Measurements from ENCODE around the gene NLRP1.
"Not testable (repeated sequence)": the region's sequence is repeated elsewhere in the genome, so short reads cannot be mapped to it uniquely, and the experiment has no call there.

NLRP1 gene

DNA sequence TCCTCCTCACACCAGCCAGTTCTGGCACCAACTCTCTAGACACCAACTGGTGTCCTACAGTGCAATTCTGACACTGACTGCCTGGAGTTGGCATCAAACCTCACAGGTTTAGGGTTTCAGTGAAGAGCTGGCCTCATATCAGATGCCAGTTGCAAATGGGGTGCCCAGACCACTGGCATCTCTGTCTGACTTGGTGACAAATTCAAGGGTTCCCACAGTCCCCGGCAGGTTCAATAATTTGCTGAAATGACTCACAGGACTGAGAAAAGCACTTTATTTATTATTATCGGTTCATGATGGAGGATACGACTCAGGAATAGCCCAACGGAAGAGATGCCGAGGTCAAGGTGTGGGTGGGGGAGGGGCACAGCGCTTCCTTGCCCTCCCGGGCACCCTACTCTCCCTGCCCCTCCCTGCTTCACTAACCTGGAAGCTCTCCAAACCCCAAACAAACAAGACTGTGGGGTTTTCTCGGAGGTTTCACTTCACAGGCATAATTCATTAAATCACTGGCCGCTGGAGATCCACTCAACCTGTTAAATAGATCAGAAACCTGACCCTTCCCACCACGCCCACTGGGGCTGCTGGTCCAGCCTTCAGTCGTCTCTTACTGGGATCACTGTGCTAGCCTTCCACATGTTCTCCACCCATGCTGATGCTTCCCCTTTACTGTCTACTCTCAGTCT lies 1.7 kb upstream of the NLRP1 start:
- DNase-seq = peak; percentile 48

DNA sequence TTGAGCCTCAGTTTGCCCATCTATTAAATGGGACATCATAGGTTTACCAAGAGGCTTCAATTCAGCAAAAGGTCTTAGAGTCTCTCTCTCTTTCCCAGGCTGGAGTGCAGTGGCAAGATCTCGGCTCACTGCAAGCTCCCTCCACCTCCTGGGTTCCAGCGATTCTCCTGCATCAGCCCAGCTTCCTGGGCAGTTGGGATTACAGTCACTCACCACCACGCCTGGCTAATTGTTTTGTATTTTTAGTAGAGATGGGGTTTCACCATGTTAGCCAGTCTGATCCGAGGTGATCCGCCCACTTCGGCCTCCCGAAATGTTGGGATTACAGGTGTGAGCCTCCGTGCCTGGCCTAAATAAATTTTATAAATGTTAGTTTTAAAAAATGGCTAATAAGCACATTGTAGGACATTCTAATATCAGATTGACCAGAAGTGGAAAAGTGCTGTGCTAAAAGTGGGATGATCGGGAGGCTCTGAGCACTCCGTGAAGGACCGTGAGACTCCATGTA lies 1.0 kb upstream of the NLRP1 start:
- no peak for DNase-seq

- peak; percentile 6 for DNase-seq
Observed at GRCh38 chr17:5583426-5584382, 605 bp downstream of the NLRP1 start.

DNA sequence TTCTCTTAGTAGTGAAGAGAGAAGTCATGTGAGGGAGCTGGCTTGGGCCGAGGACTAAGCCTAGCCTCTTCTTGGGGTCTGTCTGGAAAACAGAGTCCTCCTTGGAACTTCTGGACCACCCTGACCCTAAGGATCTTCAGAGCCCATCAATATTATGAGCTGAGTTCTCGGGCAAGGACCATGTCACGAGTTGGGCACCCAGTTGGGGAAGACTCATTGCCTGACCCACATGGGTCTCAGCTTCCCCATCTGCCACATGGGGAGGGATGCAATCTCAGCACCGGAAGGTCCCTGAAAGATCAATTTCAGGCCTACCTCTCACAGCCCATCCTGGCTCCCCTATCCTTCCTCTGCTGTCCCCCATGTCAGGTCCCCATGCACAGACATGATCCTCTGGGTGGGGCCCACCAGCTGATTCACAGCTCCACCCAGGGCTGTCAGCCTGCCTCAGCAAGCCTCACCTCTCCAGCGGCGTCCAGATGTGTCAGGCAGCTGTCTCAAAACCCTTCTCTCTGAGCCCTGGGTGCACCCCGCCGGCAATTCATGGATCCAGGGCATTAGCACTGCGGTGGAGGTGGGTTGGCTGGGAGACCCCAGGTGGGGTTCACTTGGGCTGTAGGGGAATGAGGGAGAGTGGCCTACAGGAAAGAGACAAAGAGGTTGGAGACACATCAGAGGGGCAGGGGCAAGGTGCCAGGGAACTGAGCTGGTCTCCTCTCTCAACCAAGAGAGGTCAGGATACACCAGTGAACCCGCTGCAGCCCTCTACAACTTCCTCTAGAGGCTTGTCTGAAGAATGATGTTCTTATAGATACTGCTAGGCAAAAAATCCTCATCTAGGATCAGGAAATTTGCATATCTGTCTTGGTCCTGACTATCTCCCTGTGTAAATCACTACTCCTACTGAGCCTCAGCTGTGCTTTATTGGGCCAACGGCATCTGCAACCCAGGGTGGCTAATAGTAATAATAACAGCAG lies 1.8 kb downstream of the NLRP1 start:
- peak; percentile 30 for DNase-seq

- DNase-seq = no peak
Observed at GRCh38 chr17:5581655-5582054, 2.7 kb downstream of the NLRP1 start.

- DNase-seq = no peak
Observed at GRCh38 chr17:5580969-5581368, 3.3 kb downstream of the NLRP1 start.

DNA sequence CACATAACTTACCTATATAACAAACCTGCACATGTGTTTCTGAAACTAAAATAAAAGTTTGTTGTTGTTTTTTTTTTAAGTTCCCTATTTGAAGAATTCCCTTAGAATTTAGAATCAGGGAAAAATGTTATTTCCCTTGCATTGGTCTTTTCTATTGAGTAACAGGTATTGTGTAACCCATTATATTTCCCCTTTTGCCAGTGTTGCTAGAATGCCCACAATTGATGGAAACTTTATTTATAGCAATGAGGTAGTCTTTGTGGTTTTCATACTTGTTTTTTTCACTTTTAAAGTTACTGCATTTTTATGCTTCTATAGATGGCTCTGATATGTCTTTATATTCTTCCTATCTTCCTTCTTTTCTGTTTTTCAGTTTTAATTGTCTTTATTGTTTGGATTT lies 3.9 kb downstream of the NLRP1 start:
- no peak for DNase-seq

DNA sequence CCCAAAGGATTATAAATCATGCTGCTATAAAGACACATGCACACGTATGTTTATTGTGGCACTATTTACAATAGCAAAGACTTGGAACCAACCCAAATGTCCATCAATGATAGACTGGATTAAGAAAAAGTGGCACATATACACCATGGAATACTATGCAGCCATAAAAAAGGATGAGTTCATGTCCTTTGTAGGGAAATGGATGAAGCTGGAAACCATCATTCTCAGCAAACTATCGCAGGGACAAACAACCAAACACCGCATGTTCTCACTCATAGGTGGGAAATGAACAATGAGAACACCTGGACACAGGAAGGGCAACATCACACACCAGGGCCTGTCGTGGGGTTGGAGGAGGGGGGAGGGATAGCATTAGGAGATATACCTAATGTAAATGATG lies 5.5 kb downstream of the NLRP1 start:
- not testable (repeated sequence) for DNase-seq

DNA sequence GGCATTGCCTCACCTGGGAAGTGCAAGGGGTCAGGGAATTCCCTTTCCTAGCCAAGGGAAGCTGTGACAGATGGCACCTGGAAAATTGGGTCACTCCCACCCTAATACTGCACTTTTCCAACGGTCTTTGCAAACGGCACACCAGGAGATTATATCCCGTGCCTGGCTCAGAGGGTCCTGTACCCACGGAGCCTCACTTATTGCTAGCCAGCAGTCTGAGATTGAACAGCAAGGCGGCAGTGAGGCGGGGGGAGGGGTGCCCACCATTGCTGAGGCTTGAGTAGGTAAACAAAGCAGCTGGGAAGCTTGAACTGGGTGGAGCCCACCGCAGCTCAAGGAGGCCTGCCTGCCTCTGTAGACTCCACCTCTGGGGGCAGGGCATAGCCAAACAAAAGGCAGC lies 11.3 kb downstream of the NLRP1 start:
- DNase-seq = not testable (repeated sequence)

- DNase-seq = no peak
Observed at GRCh38 chr17:5571281-5571680, 13.0 kb downstream of the NLRP1 start.

DNA sequence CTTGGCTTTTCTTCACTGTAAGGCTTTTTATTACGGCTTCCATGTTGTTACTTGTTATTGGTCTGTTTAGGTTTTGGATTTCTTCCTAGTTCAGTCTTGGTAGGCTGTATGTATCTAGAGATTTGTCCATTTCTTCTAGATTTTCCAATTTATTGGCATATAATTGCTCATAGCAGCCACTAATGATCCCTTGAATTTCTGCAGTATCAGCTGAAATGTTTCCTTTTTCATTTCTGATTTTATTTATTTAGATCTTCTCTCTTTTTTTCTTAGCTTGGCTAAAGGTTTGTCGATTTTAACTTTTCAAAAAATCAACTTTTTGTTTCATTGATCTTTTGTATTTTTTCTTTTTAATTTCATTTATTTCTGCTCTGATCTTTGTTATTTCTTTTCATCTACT lies 18.5 kb downstream of the NLRP1 start:
- no peak for DNase-seq

DNA sequence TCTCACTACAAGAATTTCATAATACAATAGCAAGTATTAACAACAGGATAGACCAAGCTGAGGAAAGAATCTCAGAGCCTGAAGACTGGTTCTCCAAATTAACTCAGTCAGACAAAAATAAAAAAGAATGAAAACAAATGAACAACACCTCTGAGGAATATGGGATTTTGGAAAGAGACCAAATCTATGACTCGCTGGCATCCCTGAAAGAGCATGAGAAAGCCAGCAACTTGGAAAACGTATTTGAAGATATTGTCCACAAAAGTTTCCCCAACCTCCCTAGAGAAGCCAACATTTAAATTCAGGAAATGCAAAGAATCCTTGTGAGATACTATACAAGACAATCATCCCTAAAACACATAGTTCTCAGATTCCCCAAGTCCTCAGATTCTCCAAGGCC lies 20.9 kb downstream of the NLRP1 start:
- DNase-seq = no peak

- no peak for DNase-seq
Observed at GRCh38 chr17:5562661-5563360, 21.5 kb downstream of the NLRP1 start.

DNA sequence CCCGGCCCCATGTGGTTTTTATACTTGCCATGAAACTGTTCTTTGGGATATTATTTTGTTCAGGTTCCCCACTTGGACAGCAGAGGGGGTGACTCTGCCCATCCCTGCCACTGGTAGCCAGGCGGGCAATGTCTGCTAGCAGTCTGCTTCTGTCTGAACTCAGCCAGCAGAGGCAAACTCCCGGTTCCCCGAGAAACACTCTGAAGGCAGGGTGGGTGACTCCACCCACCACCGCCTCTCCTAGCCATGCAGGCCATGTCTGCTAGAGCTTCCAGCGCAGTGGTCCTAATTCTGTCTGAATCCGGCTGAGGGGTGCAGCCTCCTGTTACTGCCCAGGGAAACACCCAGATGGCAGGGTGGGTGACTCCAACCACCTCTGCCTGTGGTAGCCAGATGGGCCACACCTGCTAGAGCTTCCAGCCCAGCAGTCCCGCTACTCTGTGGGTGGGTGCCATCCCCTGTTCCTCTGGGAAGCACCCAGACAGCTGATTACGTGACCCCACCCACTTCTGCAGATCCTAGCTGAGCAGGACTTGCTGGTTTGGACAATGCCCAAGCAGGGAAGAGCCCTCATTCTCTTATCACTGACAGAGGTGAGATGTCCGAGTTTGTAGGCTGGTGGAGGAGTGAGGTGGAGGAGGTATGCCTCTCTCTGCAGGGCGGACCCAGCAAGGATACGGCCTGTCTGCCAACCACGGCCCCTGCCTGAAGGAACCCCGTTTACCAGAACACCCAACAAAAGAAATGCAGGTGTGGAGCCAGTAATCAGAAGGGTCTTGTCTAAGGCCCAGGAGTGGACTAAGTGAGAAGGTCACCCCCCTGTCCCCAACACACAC lies 22.4 kb downstream of the NLRP1 start:
- DNase-seq = no peak

DNA sequence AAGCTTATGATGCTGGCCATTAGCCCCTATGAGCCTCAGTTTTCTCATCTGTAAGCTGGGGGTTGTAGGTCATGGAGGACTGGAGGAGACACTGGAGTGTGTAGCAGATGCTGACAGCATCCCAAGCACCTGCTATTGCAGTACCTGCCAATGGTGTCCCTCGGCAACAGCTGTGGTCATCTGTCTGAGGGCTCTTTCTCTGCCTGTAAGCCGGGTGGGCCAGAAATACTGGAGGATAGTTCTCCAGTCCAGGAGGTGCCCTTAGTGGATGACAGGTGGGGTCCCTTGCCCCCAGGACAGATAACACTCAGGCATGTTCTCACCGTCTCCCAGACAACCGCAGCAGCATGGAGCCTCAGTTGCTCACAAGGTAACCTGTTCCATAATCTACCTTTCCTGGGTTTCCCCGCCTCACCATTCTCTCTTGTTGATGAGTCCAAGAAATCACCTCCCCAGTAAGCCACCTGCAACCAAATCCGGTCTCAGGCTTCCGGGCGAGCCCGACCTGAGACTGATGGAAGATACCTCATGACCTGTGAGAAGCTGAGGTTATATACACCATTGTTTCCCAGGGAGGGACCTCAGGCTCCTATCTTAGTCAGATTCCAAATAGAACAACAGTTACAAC lies 23.8 kb downstream of the NLRP1 start:
- DNase-seq = no peak

DNA sequence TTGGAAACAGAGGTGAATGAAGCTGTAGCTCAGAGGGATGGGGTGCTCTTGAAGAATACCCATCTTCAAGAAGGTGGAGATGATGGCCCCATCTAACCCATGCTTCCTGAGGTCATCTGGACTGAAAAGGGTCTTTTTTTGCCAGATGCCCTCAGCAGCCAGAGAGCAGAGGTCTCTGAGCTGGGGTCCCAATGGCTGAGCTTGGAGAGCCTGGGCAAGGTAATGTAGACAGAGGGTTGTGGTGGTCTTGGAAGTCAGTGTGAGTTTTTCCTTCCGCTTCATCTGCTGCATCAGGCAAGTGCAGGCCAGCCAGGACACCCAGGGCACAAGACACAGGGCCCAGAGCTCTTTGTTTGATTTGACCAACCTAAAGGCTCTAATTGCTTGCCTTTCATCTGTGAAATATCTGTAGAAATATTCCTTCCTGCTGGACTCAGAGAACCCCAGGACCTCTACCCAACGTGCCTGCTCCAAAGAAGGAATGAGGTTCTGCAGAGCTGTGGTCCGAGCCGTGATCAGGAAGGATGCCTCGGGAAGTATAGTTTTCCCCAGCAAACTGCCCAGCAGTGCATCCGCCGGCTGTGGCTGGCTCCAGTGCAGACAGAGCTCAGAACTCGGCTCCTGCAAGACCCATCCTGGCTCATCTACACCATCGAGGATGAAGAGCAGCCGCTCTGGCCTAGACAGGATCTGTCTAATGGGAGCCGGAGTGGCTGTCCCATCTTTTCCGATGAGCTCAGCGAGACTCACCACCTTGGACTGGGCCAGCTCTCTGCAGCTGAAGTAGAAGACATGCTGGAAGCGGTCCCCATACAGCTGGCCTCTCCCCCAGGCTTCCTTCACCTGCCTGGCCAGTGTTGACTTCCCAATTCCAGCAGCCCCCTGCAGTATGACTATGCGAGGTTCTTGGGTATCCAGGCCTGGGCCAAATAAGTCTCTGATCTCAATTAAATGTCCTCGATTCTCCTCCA lies 25.2 kb downstream of the NLRP1 start:
- DNase-seq = no peak

DNA sequence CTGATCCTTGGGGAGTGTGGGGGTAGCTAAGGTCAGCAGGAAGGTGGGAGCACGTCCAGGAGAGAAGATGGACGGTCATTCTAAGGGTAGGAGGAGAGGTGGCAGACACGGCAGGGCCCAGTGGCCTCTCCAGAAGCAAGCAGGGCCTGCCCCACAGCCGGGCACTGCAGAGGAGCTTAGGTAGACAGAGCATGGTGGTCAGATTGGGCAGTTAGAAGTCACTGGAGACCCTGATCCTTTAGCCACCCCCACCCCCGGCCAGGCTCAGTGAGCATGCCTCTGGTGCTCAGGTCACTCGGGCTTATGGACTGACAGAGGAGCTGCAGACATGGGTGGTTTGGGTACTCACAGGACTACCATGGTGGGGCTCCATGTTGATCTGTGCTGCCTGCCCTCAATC lies 26.3 kb downstream of the NLRP1 start:
- DNase-seq = no peak

GRCh38 chr17:5557485-5557884 lies 26.8 kb downstream of the NLRP1 start:
- no peak for DNase-seq

DNA sequence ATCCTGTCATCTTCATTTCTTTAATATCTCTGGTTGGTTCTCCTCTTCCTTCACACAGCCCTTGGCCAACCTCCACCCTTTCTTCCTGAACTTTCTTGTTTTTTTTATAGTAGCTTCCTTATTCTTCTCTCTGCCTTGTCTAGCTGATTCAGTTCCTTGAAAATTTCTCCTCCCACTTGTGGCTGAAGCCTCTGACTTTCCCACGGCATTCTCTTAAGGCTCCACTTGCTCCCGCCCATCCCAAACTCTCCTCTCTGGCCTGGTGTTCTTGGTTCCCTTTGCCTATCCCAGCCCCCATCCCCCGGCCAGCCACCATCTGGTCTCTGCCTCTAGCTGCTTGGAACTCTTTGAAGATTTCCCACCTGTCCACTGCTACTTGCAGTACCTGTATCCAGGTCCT lies 29.1 kb downstream of the NLRP1 start:
- DNase-seq = no peak
